H1 (cell line): ENCODE measurements around the gene SEPTIN1. TPM values are rescaled to one million over a fixed set of nuclear protein-coding genes. Genes with fewer than 3 reads are reported as not detected.

Experiments used
- CTCF ChIA-PET: fragments of 300-600 bp; sonication (Branson Sonifier 250); formaldehyde crosslinking; loops from one replicate; lab custom pipeline; 2021; ENCODE audit not compliant: partially characterized antibody; lab: Charles Lee
- POLR2A ChIA-PET: fragments of 300-600 bp; sonication (Branson Sonifier 250); formaldehyde crosslinking; loops from one replicate; lab custom pipeline; 2021; ENCODE audit warnings: inconsistent platforms; ENCODE audit not compliant: partially characterized antibody; lab: Charles Lee
- DNase-seq, 2 experiments: peaks; one replicate each; pipeline versions ENCODE4 v3.0.0 to v3.0.0-alpha.2; 2010 to 2022; ENCODE audit warnings: low spot score in 2 of 2, low read depth in 1 of 2, mixed read lengths in 1 of 2
- FAIRE-seq: peaks from 2 replicates; lab custom pipeline; 2011; peaks lifted over from hg19 to GRCh38; lab: Jason Lieb, UNC
- H2AFZ ChIP-seq: 2 replicates; pipeline ENCODE4 v1.8.1; 2012; ENCODE audit warnings: low read length, inconsistent platforms
- H2AK5ac ChIP-seq: 2 replicates; pipeline ENCODE4 v1.6.1; 2013; ENCODE audit warnings: low read depth, low read length
- H2BK120ac ChIP-seq: replicated peaks from 2 replicates; pipeline ENCODE3; 2013; ENCODE audit warnings: low read depth, low read length, inconsistent platforms
- H2BK12ac ChIP-seq: 2 replicates; pipeline ENCODE4 v1.6.1; 2013; ENCODE audit warnings: low read depth, low read length
- H2BK15ac ChIP-seq: 2 replicates; pipeline ENCODE4 v1.6.1; 2013; ENCODE audit warnings: low read length
- H2BK20ac ChIP-seq: 2 replicates; pipeline ENCODE4 v1.6.1; 2013; ENCODE audit warnings: low read length
- H2BK5ac ChIP-seq: 2 replicates; pipeline ENCODE4 v1.6.1; 2013; ENCODE audit warnings: low read depth, low read length
- H3K14ac ChIP-seq: 2 replicates; pipeline ENCODE4 v1.6.1; 2013; ENCODE audit warnings: inconsistent platforms; ENCODE audit not compliant: insufficient read length
- H3K18ac ChIP-seq: 2 replicates; pipeline ENCODE4 v1.6.1; 2013; ENCODE audit warnings: low read length; ENCODE audit errors: extremely low read depth
- H3K23ac ChIP-seq: 2 replicates; pipeline ENCODE4 v1.6.1; 2013; ENCODE audit warnings: inconsistent platforms; ENCODE audit not compliant: insufficient read length
- H3K23me2 ChIP-seq: 2 replicates; pipeline ENCODE4 v1.6.1; 2013; ENCODE audit warnings: low read depth, low read length
- H3K27ac ChIP-seq: 2 replicates; pipeline ENCODE4 v1.6.1; 2011; ENCODE audit warnings: low read depth, low read length, inconsistent platforms
- H3K27me3 ChIP-seq, 4 experiments: replicated peaks in 1 of 4; 1 replicate in 1 of 4; 2 replicates in 3 of 4; pipeline versions ENCODE4 v1.6.1 to v1.8.1; 2011 to 2013; ENCODE audit warnings: low read length in 3 of 4, mild to moderate bottlenecking in 3 of 4, inconsistent platforms in 2 of 4, mixed read lengths in 2 of 4, moderate library complexity in 1 of 4; ENCODE audit not compliant: control insufficient read depth in 3 of 4, insufficient read depth in 3 of 4; ENCODE audit errors: extremely low read depth in 1 of 4
- H3K36me3 ChIP-seq, 4 experiments: 2 replicates each; pipeline versions ENCODE4 v1.6.1 to v1.8.1; 2011 to 2013; ENCODE audit warnings: mild to moderate bottlenecking in 4 of 4, low read length in 3 of 4, moderate library complexity in 2 of 4, control low read depth in 1 of 4, inconsistent platforms in 1 of 4; ENCODE audit not compliant: insufficient read depth in 4 of 4, control insufficient read depth in 2 of 4
- H3K4ac ChIP-seq: replicated peaks from 2 replicates; pipeline ENCODE3; 2013; ENCODE audit warnings: low read length, low read depth, mixed read lengths, inconsistent platforms; ENCODE audit not compliant: insufficient read length
- H3K4me1 ChIP-seq, 4 experiments: replicated peaks in 1 of 4; 1 replicate in 1 of 4; 2 replicates in 3 of 4; pipeline versions ENCODE4 v1.6.1 to v1.8.1; 2011 to 2013; ENCODE audit warnings: low read length in 3 of 4, inconsistent platforms in 2 of 4, mixed read lengths in 1 of 4; ENCODE audit not compliant: insufficient read depth in 4 of 4, control insufficient read depth in 3 of 4
- H3K4me2 ChIP-seq, 2 experiments: 2 replicates each; pipeline versions ENCODE4 v1.6.1 to v1.8.1; 2011 to 2013; ENCODE audit warnings: low read depth in 2 of 2, low read length in 2 of 2, control low read depth in 1 of 2, inconsistent platforms in 1 of 2, mild to moderate bottlenecking in 1 of 2; ENCODE audit not compliant: insufficient read depth in 1 of 2
- H3K4me3 ChIP-seq, 4 experiments: fragments of 200-600, 300-600 bp in 1 of 4; sonication (generic), shearing (Covaris generic), sonication (Bioruptor Twin) in 1 of 4; 2 replicates each; pipeline versions ENCODE4 v1.5.1 to v1.8.1; 2011 to 2016; ENCODE audit warnings: low read length in 4 of 4, low read depth in 3 of 4, control low read depth in 2 of 4, inconsistent platforms in 2 of 4, mild to moderate bottlenecking in 2 of 4, mixed read lengths in 1 of 4, moderate library complexity in 1 of 4; ENCODE audit not compliant: insufficient read depth in 2 of 4; ENCODE audit errors: extremely low read depth in 1 of 4
- H3K56ac ChIP-seq: replicated peaks from 2 replicates; pipeline ENCODE3; 2013; ENCODE audit warnings: low read depth, mild to moderate bottlenecking, mixed read lengths, low read length, inconsistent platforms; ENCODE audit not compliant: insufficient read length
- H3K79me1 ChIP-seq: 2 replicates; pipeline ENCODE4 v1.6.1; 2013; ENCODE audit warnings: low read depth, low read length, control low read depth
- H3K79me2 ChIP-seq, 2 experiments: 2 replicates each; pipeline versions ENCODE4 v1.6.1 to v1.8.1; 2012 to 2013; ENCODE audit warnings: low read length in 2 of 2, mild to moderate bottlenecking in 2 of 2, inconsistent platforms in 1 of 2; ENCODE audit not compliant: insufficient read depth in 2 of 2, control insufficient read depth in 1 of 2
- H3K9ac ChIP-seq, 4 experiments: replicated peaks in 1 of 4; 1 replicate in 1 of 4; 2 replicates in 3 of 4; pipeline versions ENCODE4 v1.6.1 to v1.8.1; 2011 to 2013; ENCODE audit warnings: low read depth in 3 of 4, low read length in 3 of 4, control low read depth in 2 of 4, mild to moderate bottlenecking in 2 of 4, moderate library complexity in 2 of 4, inconsistent platforms in 1 of 4; ENCODE audit errors: extremely low read depth in 1 of 4
- H3K9me3 ChIP-seq, 2 experiments: 2 replicates each; pipeline versions ENCODE4 v1.6.1 to v1.8.1; 2012 to 2013; ENCODE audit warnings: mild to moderate bottlenecking in 2 of 2, moderate library complexity in 2 of 2, control low read depth in 1 of 2, inconsistent platforms in 1 of 2, low read depth in 1 of 2, low read length in 1 of 2, mixed read lengths in 1 of 2; ENCODE audit not compliant: insufficient read depth in 2 of 2
- H4K20me1 ChIP-seq, 2 experiments: replicated peaks in 1 of 2; 2 replicates each; pipeline versions ENCODE3 to v1.8.1; 2011 to 2013; ENCODE audit warnings: inconsistent platforms in 2 of 2, low read length in 2 of 2, mild to moderate bottlenecking in 1 of 2; ENCODE audit not compliant: insufficient read depth in 2 of 2, control insufficient read depth in 1 of 2
- H4K5ac ChIP-seq: 2 replicates; pipeline ENCODE4 v1.6.1; 2013; ENCODE audit warnings: low read length, low read depth, mixed read lengths, inconsistent platforms; ENCODE audit not compliant: insufficient read length
- H4K8ac ChIP-seq: 2 replicates; pipeline ENCODE4 v1.8.0; 2013; ENCODE audit warnings: mild to moderate bottlenecking, moderate library complexity, low read length, inconsistent platforms; ENCODE audit not compliant: insufficient read depth; ENCODE audit errors: extremely low read depth
- H4K91ac ChIP-seq: replicated peaks from 2 replicates; pipeline ENCODE3; 2013; ENCODE audit warnings: low read length, mixed read lengths, inconsistent platforms; ENCODE audit not compliant: insufficient read length
- CHD2 ChIP-seq: IDR thresholded peaks from 2 replicates; pipeline ENCODE4 v1.6.1; 2012; ENCODE audit warnings: low read length, improper control_type of control experiment
- POLR2A ChIP-seq, 2 experiments: IDR thresholded peaks; 1 replicate in 1 of 2; 2 replicates in 1 of 2; pipeline ENCODE4 v1.6.1; 2011; ENCODE audit warnings: low read depth in 2 of 2, low read length in 2 of 2, mild to moderate bottlenecking in 2 of 2; ENCODE audit errors: control extremely low read depth in 1 of 2
- TBP ChIP-seq: IDR thresholded peaks from 2 replicates; pipeline ENCODE4 v1.6.1; 2011; ENCODE audit warnings: low read depth, low read length, improper control_type of control experiment
- YY1 ChIP-seq: IDR thresholded peaks from 2 replicates; pipeline ENCODE4 v1.6.1; 2011; ENCODE audit warnings: low read depth, mild to moderate bottlenecking, low read length
- WGBS, 2 experiments: shearing (Covaris generic) in 1 of 2; methylation state at CpG; one replicate each; pipeline versions ENCODE4 v1.1.6 to v1.1.7; 2013 to 2015; ENCODE audit warnings: low lambda C conversion rate in 2 of 2, mixed read lengths in 2 of 2, inconsistent platforms in 1 of 2, low coverage in 1 of 2, missing lambda C conversion rate in 1 of 2; ENCODE audit not compliant: insufficient replicate concordance in 2 of 2, insufficient coverage in 1 of 2, insufficient read length in 1 of 2; ENCODE audit errors: extremely low coverage in 1 of 2, missing lambda C conversion rate in 1 of 2; 5-methylcytosine and 5-hydroxymethylcytosine counted together
- polyA plus RNA-seq, 7 experiments: library from polyadenylated mRNA; depleted of rRNA in 3 of 7; stranded (reverse) in 5 of 7; unstranded in 2 of 7; fragments of >200 nt in 5 of 7; fragments of 200-250 nt in 2 of 7; gene quantifications; 1 replicate in 5 of 7; 2 replicates in 1 of 7; 4 replicates in 1 of 7; pipeline versions ENCODE4 v1.2.1 to v1.2.3, GENCODE V29; 2011 to 2013; ENCODE audit warnings: missing spikeins in 2 of 7, mixed read lengths in 2 of 7
- total RNA-seq: library from RNA; stranded (reverse); fragmentation: NEBNext Ultra II Directional; extraction: Animal tissue kit (Norgen Biotek cat#: 25700); gene quantifications from 2 replicates; pipeline ENCODE4 v1.2.1, GENCODE V29; 2021

SEPTIN1 gene
- total and polyA plus RNA-seq, 2 of the 8 experiments (the other 6 are each of a cell fraction or from before 2014, with no cell fraction given): 0.24 to 1.4 TPM

DNA sequence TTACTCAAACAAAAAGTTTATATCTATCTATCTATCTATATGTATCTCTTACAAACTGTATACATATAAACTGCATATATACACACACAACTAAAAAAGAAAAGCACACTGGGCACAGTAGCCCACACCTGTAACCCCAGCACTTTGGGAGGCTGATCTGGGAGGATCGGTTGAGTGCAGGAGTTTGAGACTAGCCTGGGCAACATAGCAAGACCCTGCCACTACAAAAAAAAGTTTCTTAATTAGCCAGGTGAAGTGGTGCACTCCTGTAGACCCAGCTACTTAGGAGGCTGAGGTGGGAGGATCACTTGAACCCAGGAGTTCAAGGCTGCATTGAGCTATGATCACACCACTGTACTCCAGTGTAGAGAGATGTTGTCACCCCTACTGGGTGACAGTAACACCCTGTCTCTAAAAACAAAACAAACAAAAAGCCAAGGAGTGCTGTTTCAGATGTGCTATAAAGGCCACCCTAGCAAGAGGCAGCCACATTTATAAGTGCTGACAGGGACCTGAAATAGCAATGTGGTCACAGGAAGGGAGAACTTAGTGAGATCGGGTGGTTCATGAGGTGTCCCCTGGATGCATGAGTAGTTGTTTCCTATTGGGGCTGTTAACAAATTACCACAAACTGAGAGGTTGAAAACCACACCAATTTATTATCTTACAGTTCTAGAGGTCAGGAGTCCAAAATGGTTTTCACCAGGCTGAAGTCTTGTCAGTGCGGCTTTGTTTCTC, 32.1 kb downstream of the SEPTIN1 start:
- Histone ChIP-seq H3K9me3 (no peaks in the 10 kb centered on the region), H3K79me1 (no peaks in the 10 kb centered on the region; the same call in 1 of the 2 replicates), H3K36me3 (peaks cover 11 to 37% (median 30%) of the 10 kb centered on the region in 4 experiments), H4K5ac (no peak overlapping the region), H3K23ac (no peak overlapping the region), H2AFZ (no peak overlapping the region), H4K8ac (no peak overlapping the region), H3K4me1 (peaks cover 0 to 6% (median 2%) of the 10 kb centered on the region in 4 experiments; a peak in 4 of 7 replicates), H3K23me2 (peaks cover 4% of the 10 kb centered on the region; the same call in 1 of the 2 replicates), H4K91ac (no peak overlapping the region), H3K4ac (no peak overlapping the region), H3K18ac (no peak overlapping the region), H3K56ac (no peak overlapping the region), H2BK15ac (no peak overlapping the region), H3K27ac (no peak overlapping the region), H3K4me2 (no peak overlapping the region), H3K4me3 (no peak overlapping the region), H2BK120ac (no peak overlapping the region), H4K20me1 (peaks cover 0 to 3% of the 10 kb centered on the region in 2 experiments), H2BK5ac (no peak overlapping the region), H2AK5ac (no peak overlapping the region), H2BK20ac (no peak overlapping the region), H2BK12ac (no peak overlapping the region), H3K79me2 (peaks cover 0 to 14% of the 10 kb centered on the region in 2 experiments; a peak in 2 of 4 replicates), H3K9ac (no peak overlapping the region), H3K27me3 (no peaks in the 10 kb centered on the region), H3K14ac (no peak overlapping the region)
- DNase-seq (no peak), FAIRE-seq (no peak)
- ChIA-PET POLR2A (interaction anchor here (0.7 to 1.2 kb wide), 3 partner anchors 9 to 33 kb away, joined by 3 to 4 read pairs (median 4); partner anchors contain the start of gene SEPTIN1), CTCF (no interaction called here)
- WGBS, 2 experiments: 86% methylated on average over 3 of the region's 3 CpGs; no CpG with 5 or more reads in 1 of the 2 experiments
- TF ChIP-seq CHD2: no peak
- no peak for TF ChIP-seq TBP
- TF ChIP-seq YY1: no peak
- peak in 1 of 2 experiments; percentile 25; a peak in 1 of 3 replicates for TF ChIP-seq POLR2A (IDR thresholded peaks at IDR 0.05; ENCODE audit: control extremely low read depth in 1 of 2, low read depth in 2 of 2, low read length in 2 of 2)
